Measurements from ENCODE around the gene KCNMB2. TPM values are rescaled to one million over a fixed set of nuclear protein-coding genes. Genes with fewer than 3 reads are reported as not detected.

KCNMB2 gene
- polyA plus RNA-seq, 2 of the 4 experiments (the other 2 are of a cell fraction), result not detected

GRCh38 chr3:178835033-178835432 lies 298.8 kb downstream of the KCNMB2 start:
- no peak for DNase-seq (ENCODE audit: low read depth in 1 of 2, low spot score in 1 of 2)
- CTCF ChIA-PET, result no interaction called here
- POLR2A ChIA-PET, result no interaction called here
- WGBS (ENCODE audit: missing lambda C conversion rate), result 12% methylated on average over 3 of the region's 3 CpGs
- ATAC-seq, result no peak
- Histone ChIP-seq H3K9me3 (no peaks in the 10 kb centered on the region), H3K4me3 (no peak overlapping the region), H3K4me1 (no peaks in the 10 kb centered on the region), H3K27ac (no peak overlapping the region), H3K4me2 (no peak overlapping the region)
- TF ChIP-seq TP53 (CRISPR knock-in tag; IDR thresholded peaks at IDR 0.05) (no peak), NR3C1 (IDR thresholded peaks at IDR 0.05) (no peak), PBX3 (IDR thresholded peaks at IDR 0.05) (no peak), ELK1 (IDR thresholded peaks at IDR 0.05; ENCODE audit: low read depth, low read length) (no peak), EHMT2 (IDR thresholded peaks at IDR 0.05; ENCODE audit: low read depth) (no peak), HES2 (IDR thresholded peaks at IDR 0.05) (no peak), PHF8 (IDR thresholded peaks at IDR 0.05; ENCODE audit: borderline replicate concordance, low read depth) (no peak)
- FAIRE-seq, result no peak

GRCh38 chr3:178837512-178837911 lies 301.3 kb downstream of the KCNMB2 start:
- H3K27ac ChIP-seq, result no peak overlapping the region
- DNase-seq (ENCODE audit: low read depth in 1 of 2, low spot score in 1 of 2) (no peak), ATAC-seq (no peak), FAIRE-seq (no peak)
- no peak for TF ChIP-seq TP53 (CRISPR knock-in tag; IDR thresholded peaks at IDR 0.05)
- no peak for TF ChIP-seq CEBPB (IDR thresholded peaks at IDR 0.05)
- no peak for TF ChIP-seq RAD21 (conservative IDR thresholded peaks at IDR 0.05 in 1 of 2, IDR thresholded peaks at IDR 0.05 in 1 of 2)
- no peak for TF ChIP-seq HES2 (IDR thresholded peaks at IDR 0.05)
- TF ChIP-seq ZFP36 (IDR thresholded peaks at IDR 0.05; ENCODE audit: borderline replicate concordance, partially characterized antibody), result no peak
- no peak for TF ChIP-seq NFE2L2 (conservative IDR thresholded peaks at IDR 0.05; ENCODE audit: low read length)
- TF ChIP-seq NPAS2 (CRISPR knock-in tag; IDR thresholded peaks at IDR 0.05; ENCODE audit: borderline replicate concordance), result no peak
- no peak for TF ChIP-seq RARB (CRISPR knock-in tag; IDR thresholded peaks at IDR 0.05)
- no peak for TF ChIP-seq MYC (IDR thresholded peaks at IDR 0.05; ENCODE audit: borderline replicate concordance, low read length)
- TF ChIP-seq MAFK (IDR thresholded peaks at IDR 0.05; ENCODE audit: partially characterized antibody), result no peak
- no peak for TF ChIP-seq ZC3H11A (IDR thresholded peaks at IDR 0.05)
- no peak for TF ChIP-seq RFX5 (IDR thresholded peaks at IDR 0.05)
- no peak for TF ChIP-seq HOXA7 (CRISPR knock-in tag; IDR thresholded peaks at IDR 0.05)
- TF ChIP-seq MAZ (IDR thresholded peaks at IDR 0.05; ENCODE audit: borderline replicate concordance, low read depth, low read length), result no peak
- TF ChIP-seq BCL3 (IDR thresholded peaks at IDR 0.05), result no peak
- TF ChIP-seq CBX8 (IDR thresholded peaks at IDR 0.05), result no peak
- no peak for TF ChIP-seq EP300 (IDR thresholded peaks at IDR 0.05)
- TF ChIP-seq CHD2 (IDR thresholded peaks at IDR 0.05; ENCODE audit: low read length, partially characterized antibody), result no peak
- H3K4me3 ChIP-seq, result no peak overlapping the region
- no peak overlapping the region for H3K4me2 ChIP-seq
- no peaks in the 10 kb centered on the region for H3K4me1 ChIP-seq
- ChIA-PET CTCF (no interaction called here), POLR2A (no interaction called here)
- no peaks in the 10 kb centered on the region for H3K9me3 ChIP-seq

Measured in A549 (cell line).